NCI-H2107 treated with DMSO at 0.1 percent for 48 hours (cell line): Measurements from ENCODE around the gene YPEL3.

Experiments used
- DNase-seq: peaks from one replicate; lab custom pipeline; 2025; ENCODE audit not compliant: unreplicated experiment; lab: John Stamatoyannopoulos, UW

Gene YPEL3

GRCh38 chr16:30091474-30092372, 4.3 kb downstream of the YPEL3 start, which contains the start of gene TBX6:
TSS of gene TBX6 (minus strand) at chr16:30091924. CDS start at chr16:30091193, 731 bp downstream.
- DNase-seq: peak; percentile 36

GRCh38 chr16:30090610-30091331, 5.2 kb downstream of the YPEL3 start:
- no peak for DNase-seq

- no peak for DNase-seq
Measured at GRCh38 chr16:30088832-30089624, 7.0 kb downstream of the YPEL3 start.

DNA sequence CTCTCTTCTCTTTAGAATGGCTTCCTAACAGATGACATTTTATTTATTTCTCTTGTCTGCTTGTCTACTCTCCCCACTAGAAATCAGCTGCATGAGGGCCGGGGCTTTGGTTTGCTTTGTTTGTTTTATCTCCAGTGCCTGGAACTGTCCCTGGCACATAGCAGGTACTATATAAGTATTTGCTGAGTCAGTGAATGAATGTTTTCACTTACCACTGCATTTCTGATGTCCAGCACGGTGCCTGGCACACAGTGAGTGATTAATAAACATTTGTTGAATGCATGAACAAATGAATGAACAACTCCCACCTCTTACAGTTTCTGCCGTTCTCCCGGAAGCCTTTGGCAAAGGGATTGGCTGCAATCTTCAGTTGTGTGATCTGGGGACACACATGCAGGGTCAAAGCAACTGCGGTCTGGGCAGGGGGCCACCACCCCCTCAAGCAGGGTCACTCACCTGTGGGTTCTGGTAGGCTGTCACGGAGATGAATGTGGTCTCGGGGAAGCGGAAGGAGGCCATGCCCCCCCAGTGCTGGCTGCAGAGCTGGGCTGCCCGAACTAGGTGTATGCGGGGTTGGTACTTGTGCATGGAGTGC, 7.7 kb downstream of the YPEL3 start:
- no peak for DNase-seq

GRCh38 chr16:30087181-30087898, 8.7 kb downstream of the YPEL3 start:
- DNase-seq: no peak

DNA sequence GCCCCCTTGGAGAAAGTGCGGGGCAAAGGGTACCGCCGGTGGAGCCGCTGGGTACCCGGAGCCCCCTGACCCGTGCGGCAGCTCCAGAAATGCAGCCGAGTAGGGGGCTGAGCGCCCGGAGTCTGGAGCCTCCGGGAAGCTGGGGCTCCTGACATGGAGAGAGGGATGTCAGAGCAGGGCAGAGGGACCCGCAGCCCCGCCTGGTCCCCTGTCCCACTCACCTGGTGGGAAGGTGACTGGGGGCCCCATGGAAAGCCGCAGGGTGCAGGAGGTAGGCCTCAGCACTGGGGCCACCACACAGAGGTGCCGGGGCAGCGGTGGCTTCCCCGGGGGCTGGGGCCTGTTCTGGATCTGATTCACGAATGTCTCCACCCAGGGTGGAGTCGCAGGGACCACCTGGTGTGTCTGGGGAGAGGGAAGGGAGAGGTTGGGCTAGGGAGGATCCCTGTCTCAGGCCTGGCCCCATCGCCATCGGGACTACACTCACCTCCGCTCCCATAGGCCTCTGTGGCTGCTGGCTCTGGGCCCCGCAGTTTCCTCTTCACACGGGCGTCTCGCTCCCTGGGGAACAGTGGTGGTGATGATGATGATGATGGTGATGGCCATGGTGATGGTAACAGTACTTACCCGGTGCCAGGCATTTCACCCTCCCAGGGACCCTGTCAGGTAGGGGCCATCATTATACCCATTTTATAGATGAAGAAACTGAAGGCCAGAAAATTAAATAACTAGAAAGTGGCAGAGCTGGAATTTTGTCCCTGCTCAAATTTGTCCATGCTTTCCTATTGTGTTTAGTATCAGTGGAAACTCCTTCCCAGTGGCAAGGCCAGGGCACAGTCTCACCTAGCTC, 9.5 kb downstream of the YPEL3 start:
- no peak for DNase-seq

DNA sequence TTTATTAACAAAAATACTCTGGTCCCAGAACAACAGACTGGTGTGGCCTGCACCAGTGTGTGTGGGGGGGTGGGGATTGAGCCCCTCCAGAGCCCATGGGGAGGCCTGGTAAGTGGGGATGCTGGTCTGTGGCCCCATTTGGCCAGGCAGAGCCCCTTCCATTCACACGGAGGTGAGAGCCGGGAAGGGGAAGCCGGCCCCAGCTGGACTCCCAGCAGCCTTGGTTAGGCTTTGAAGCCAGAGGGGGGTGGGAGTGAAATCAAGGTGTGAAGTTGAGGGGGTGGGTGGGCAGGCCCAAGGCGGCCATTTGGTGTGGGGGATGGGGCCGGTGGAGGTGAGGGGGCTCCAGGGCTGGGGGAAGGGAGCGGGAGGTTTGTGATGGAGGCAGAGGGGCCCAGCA, 10.2 kb downstream of the YPEL3 start:
- no peak for DNase-seq

DNA sequence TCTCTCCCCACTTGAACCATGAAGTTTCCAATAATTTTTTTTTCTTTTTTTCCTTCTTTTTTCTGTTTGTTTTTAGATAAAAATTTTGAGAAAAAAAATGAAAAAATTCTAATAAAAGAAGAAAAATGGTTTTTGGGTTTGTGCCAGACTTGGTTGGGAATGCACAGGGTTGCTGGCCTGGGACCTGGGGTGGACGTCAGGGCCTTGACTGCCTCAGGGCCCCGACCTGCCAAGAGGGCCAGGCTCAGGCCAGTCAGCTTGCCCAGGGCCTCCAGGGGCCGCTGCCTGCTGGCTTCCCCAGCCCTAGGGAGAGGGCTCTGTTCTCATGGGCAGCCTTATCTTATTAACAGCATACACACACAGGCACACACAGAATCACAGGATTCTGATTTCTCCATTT, 10.8 kb downstream of the YPEL3 start:
- no peak for DNase-seq

- DNase-seq: no peak
Measured at GRCh38 chr16:30084816-30085159, 11.2 kb downstream of the YPEL3 start.

- DNase-seq: no peak
Measured at GRCh38 chr16:30084096-30084815, 11.8 kb downstream of the YPEL3 start.

DNA sequence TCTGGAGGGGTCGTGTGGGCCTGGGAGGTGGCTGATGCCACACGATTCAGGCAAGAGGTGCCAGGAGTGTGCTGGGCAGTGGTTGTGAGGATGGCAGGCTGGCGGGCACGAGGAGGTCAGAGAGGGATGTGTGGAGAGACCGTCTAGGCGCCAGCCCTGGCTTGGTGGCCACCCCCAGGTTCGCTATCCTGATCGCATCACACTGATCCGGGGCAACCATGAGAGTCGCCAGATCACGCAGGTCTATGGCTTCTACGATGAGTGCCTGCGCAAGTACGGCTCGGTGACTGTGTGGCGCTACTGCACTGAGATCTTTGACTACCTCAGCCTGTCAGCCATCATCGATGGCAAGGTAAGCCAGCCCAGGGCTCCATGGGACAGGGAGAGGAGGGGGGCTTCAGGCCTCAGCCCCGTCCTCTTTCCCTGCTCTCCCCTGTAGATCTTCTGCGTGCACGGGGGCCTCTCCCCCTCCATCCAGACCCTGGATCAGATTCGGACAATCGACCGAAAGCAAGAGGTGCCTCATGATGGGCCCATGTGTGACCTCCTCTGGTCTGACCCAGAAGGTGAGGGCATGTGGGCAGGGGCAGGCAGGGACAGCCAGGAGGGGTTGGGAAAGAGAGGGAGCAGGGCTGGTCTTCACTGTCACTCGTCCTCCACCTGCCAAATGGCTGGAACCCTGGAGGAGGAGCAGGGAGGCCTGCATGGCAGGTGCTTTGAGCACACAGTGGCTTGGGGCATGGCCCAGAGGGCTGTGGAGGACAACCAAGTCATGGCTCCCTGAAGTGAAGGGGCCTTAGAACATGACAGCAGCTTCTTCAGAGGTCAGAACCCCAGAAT, 12.6 kb downstream of the YPEL3 start:
- no peak for DNase-seq

- no peak for DNase-seq
Measured at GRCh38 chr16:30082545-30083090, 13.4 kb downstream of the YPEL3 start.

DNA sequence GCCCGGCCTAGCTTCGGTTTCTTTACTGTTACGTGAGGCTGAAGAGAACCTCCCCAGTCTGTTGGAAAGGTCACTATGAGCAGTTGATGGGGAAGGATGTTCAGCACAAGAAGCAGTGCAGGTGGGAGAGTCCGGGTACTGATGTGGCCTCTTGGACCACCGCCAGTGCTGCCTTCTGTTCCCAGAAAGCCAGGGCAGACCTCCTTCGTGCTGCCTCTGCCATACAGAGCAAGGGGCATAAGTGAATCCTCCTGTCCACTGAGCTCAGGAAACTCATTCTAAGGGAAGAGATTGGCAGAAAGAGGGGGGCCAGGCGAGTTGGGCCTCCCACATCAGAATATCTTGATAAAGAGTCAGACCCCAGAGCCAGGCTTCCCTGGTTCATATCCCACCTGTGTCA, 16.5 kb downstream of the YPEL3 start:
- no peak for DNase-seq

- no peak for DNase-seq
Measured at GRCh38 chr16:30078744-30079143, 17.3 kb downstream of the YPEL3 start.

- DNase-seq: no peak
Measured at GRCh38 chr16:30077656-30078055, 18.4 kb downstream of the YPEL3 start.

- DNase-seq: no peak
Measured at GRCh38 chr16:30076276-30076791, 19.7 kb downstream of the YPEL3 start.

DNA sequence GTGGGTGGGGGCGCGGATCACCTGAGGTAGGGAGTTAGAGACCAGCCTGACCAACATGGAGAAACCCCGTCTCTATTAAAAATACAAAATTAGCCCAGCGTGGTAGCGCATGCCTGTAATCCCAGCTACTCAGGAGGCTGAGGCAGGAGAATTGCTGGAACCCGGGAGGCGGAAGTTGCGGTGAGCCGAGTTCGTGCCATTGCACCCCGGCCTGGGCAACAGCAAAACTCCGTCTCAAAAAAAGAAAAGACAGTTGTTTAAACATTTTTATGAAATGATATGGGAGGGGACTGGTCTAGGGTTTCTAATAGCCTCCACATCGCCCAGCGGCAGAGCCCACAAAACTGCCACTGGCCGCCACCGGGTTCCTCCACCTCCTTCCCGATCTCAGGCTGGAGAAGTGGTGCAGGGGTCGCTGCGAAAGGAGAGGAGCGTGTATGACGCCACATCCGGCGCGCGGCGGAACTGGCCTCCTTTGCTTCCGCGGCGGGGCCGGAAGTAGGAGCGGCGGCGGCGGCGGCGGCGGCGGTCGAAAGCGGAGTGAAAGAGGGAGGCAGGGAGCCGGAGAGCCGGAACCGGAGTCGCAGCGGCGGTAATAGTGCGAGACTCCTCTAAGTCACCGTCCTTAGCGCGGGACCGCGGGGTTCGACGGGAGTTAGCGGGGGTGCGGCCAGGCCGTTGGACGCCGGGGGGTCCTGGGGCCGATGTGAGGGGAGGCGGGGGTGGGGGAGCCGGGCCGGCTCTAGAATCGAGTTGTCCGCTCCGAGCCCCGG, 20.3 kb downstream of the YPEL3 start, which contains the start of gene PPP4C:
PPP4C (plus strand) TSS at position 492 of the 773 bp plus-strand sequence. CDS start 384 bp downstream, outside the sequence.
- DNase-seq: peak; percentile 72
